ENCODE data around the gene NOL9. TPM values are rescaled to one million over a fixed set of nuclear protein-coding genes. Genes with fewer than 3 reads are reported as not detected.
A peak's percentile ranks its signal among the peaks of the same experiment; 100 is the strongest.

The NOL9 gene
- total RNA-seq, 2 experiments from 2014 or later: 52.3 to 54.1 TPM

DNA sequence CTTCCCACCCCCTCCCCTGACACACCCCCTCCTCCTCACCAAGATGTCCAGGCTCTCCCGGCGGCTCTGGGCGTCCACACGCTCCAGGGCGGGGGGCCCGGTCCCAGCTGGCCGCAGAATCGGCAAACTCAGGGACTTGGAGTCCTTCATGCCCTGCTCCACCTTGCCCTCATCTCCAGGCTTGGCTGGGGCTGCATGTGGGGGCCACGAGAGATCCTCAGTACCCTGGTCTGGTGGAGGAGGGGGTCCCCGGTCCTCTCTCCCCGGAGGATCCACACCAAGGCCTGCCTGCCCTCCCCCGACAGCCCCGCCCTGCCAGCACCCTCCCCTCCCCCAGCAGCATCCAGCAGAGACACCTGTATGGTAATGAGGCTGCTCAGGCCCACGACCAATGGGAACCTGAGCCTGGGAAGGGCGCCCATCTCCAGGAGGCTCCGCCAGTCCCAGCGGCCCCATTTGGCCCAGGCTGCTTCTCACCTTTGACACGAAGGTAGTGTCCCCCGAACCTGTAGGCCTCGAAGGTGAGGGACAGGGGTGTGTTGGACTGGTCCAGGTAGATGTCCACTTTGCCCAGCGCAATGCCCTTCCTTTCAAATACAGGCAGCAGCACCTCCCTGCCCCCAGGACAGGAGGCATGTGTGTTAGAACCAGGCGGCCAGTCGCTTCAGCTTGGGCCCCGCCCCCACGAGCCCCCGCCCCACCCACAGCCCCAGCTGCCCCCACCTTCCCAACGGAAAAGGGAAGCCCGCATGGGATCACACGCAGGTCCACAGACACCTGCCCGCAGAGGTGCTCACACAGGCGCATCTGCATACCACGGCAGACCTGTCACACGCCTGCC lies 80.1 kb downstream of the NOL9 start:
- Mint-ChIP-seq H3K4me3 (no peak overlapping the region), H3K36me3 (ENCODE audit: low read depth) (no peaks in the 10 kb centered on the region), H3K27ac (no peak overlapping the region), H3K27me3 (no peaks in the 10 kb centered on the region), H3K9me3 (no peaks in the 10 kb centered on the region), H3K4me1 (ENCODE audit: low read depth) (peaks cover 8% of the 10 kb centered on the region)
- no peak for ATAC-seq (ENCODE audit: poor library complexity)
- CTCF ChIA-PET: interaction anchor here (2.3 to 3.0 kb wide), 2 partner anchors 19 to 26 kb away, joined by 9 to 13 read pairs; no protein-coding TSS in a partner anchor
- Histone ChIP-seq H3K4me3 (ENCODE audit: low read length) (no peak overlapping the region), H3K4me1 (ENCODE audit: insufficient read depth, low read length) (peaks cover 13% of the 10 kb centered on the region), H3K27me3 (ENCODE audit: control insufficient read depth in 1 of 2, insufficient read depth in 2 of 2, low read length in 2 of 2) (no peaks in the 10 kb centered on the region), H3K36me3 (ENCODE audit: insufficient read depth, low read length) (peaks cover 2% of the 10 kb centered on the region), H3K9me3 (ENCODE audit: control insufficient read depth in 1 of 2, insufficient read depth in 1 of 2, low read length in 2 of 2) (no peaks in the 10 kb centered on the region), H3K27ac (ENCODE audit: low read depth in 1 of 2, low read length in 2 of 2) (no peak overlapping the region)
- TF ChIP-seq CTCF (IDR thresholded peaks at IDR 0.05): no peak
- POLR2A ChIA-PET: no interaction called here
- DNase-seq: no peak
- intact Hi-C loops (cut with DNase I, micrococcal nuclease): loop anchor here (2.0 kb wide), 3 partner anchors 13 to 51 kb away; no protein-coding TSS in a partner anchor

GRCh38 chr1:6473156-6473555 lies 81.2 kb downstream of the NOL9 start:
- no peak for TF ChIP-seq CTCF (IDR thresholded peaks at IDR 0.05)
- Mint-ChIP-seq H3K4me1 (ENCODE audit: low read depth) (peaks cover 8% of the 10 kb centered on the region), H3K4me3 (no peak overlapping the region), H3K27ac (no peak overlapping the region), H3K36me3 (ENCODE audit: low read depth) (no peaks in the 10 kb centered on the region), H3K27me3 (no peaks in the 10 kb centered on the region), H3K9me3 (no peaks in the 10 kb centered on the region)
- peaks cover 13% of the 10 kb centered on the region for H3K4me1 ChIP-seq (ENCODE audit: insufficient read depth, low read length)
- H3K4me3 ChIP-seq (ENCODE audit: low read length): no peak overlapping the region
- DNase-seq (no peak), ATAC-seq (ENCODE audit: poor library complexity) (no peak)
- intact Hi-C loops (cut with DNase I, micrococcal nuclease): no loop called here
- ChIA-PET POLR2A (no interaction called here), CTCF (interaction anchor here (1.5 to 3.0 kb wide), 4 partner anchors 9 to 25 kb away, joined by 4 to 13 read pairs (median 10); no protein-coding TSS in a partner anchor)
- H3K27ac ChIP-seq (ENCODE audit: low read depth in 1 of 2, low read length in 2 of 2): no peak overlapping the region
- no peaks in the 10 kb centered on the region for H3K27me3 ChIP-seq (ENCODE audit: control insufficient read depth in 1 of 2, insufficient read depth in 2 of 2, low read length in 2 of 2)
- no peaks in the 10 kb centered on the region for H3K9me3 ChIP-seq (ENCODE audit: control insufficient read depth in 1 of 2, insufficient read depth in 1 of 2, low read length in 2 of 2)
- H3K36me3 ChIP-seq (ENCODE audit: insufficient read depth, low read length): peaks cover 2% of the 10 kb centered on the region

DNA sequence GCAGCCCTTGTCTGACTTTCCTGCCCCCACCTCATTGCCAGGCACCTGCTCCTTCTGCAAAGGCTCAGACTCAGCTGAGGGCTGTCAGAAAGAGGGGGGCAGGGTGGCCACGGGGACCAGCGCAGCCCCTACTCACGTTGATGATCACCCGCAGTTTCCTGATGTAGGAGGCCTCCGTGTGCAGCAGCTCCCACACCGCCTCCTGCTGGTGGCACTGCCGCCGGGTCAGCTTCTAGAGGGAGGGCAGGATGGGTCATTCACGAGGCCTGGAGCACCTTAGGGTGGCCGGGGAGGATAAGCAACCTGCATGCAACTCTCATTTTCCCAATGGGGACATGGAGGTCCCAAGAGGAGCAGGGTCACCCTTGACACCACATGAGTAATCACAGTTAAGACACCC lies 81.9 kb downstream of the NOL9 start:
- POLR2A ChIA-PET: interaction anchor here (0.6 to 0.7 kb wide), 2 partner anchors 13 to 14 kb away, joined by 3 read pairs; no protein-coding TSS in a partner anchor
- CTCF ChIA-PET: interaction anchor here (1.2 to 3.0 kb wide), 5 partner anchors 9 to 31 kb away, joined by 4 to 13 read pairs (median 9); no protein-coding TSS in a partner anchor
- Mint-ChIP-seq H3K4me3 (no peak overlapping the region), H3K4me1 (ENCODE audit: low read depth) (peaks cover 8% of the 10 kb centered on the region), H3K9me3 (no peaks in the 10 kb centered on the region), H3K27me3 (no peaks in the 10 kb centered on the region), H3K36me3 (ENCODE audit: low read depth) (no peaks in the 10 kb centered on the region), H3K27ac (no peak overlapping the region)
- DNase-seq (peak in 2 of 14 experiments; percentile 46 to 51), ATAC-seq (ENCODE audit: poor library complexity) (no peak)
- Histone ChIP-seq H3K4me3 (ENCODE audit: low read length) (no peak overlapping the region), H3K36me3 (ENCODE audit: insufficient read depth, low read length) (peaks cover 2% of the 10 kb centered on the region), H3K4me1 (ENCODE audit: insufficient read depth, low read length) (peaks cover 15% of the 10 kb centered on the region), H3K27me3 (ENCODE audit: control insufficient read depth in 1 of 2, insufficient read depth in 2 of 2, low read length in 2 of 2) (no peaks in the 10 kb centered on the region), H3K9me3 (ENCODE audit: control insufficient read depth in 1 of 2, insufficient read depth in 1 of 2, low read length in 2 of 2) (no peaks in the 10 kb centered on the region), H3K27ac (ENCODE audit: low read depth in 1 of 2, low read length in 2 of 2) (no peak overlapping the region)
- TF ChIP-seq CTCF (IDR thresholded peaks at IDR 0.05): no peak
- intact Hi-C loops (cut with DNase I, micrococcal nuclease): no loop called here
